H1 (cell line): Measurements from ENCODE around the gene TMPRSS3. TPM values are rescaled to one million over a fixed set of nuclear protein-coding genes. Genes with fewer than 3 reads are reported as not detected.

Experiments
- CTCF ChIA-PET: fragments of 300-600 bp; sonication (Branson Sonifier 250); formaldehyde crosslinking; loops from one replicate; lab custom pipeline; 2021; ENCODE audit not compliant: partially characterized antibody; lab: Charles Lee
- POLR2A ChIA-PET: fragments of 300-600 bp; sonication (Branson Sonifier 250); formaldehyde crosslinking; loops from one replicate; lab custom pipeline; 2021; ENCODE audit warnings: inconsistent platforms; ENCODE audit not compliant: partially characterized antibody; lab: Charles Lee
- DNase-seq, 2 experiments: peaks; one replicate each; pipeline versions ENCODE4 v3.0.0 to v3.0.0-alpha.2; 2010 to 2022; ENCODE audit warnings: low spot score in 2 of 2, low read depth in 1 of 2, mixed read lengths in 1 of 2
- FAIRE-seq: peaks from 2 replicates; lab custom pipeline; 2011; peaks lifted over from hg19 to GRCh38; lab: Jason Lieb, UNC
- H2AFZ ChIP-seq: 2 replicates; pipeline ENCODE4 v1.8.1; 2012; ENCODE audit warnings: low read length, inconsistent platforms
- H2AK5ac ChIP-seq: 2 replicates; pipeline ENCODE4 v1.6.1; 2013; ENCODE audit warnings: low read depth, low read length
- H2BK120ac ChIP-seq: replicated peaks from 2 replicates; pipeline ENCODE3; 2013; ENCODE audit warnings: low read depth, low read length, inconsistent platforms
- H2BK12ac ChIP-seq: 2 replicates; pipeline ENCODE4 v1.6.1; 2013; ENCODE audit warnings: low read depth, low read length
- H2BK15ac ChIP-seq: 2 replicates; pipeline ENCODE4 v1.6.1; 2013; ENCODE audit warnings: low read length
- H2BK20ac ChIP-seq: 2 replicates; pipeline ENCODE4 v1.6.1; 2013; ENCODE audit warnings: low read length
- H2BK5ac ChIP-seq: 2 replicates; pipeline ENCODE4 v1.6.1; 2013; ENCODE audit warnings: low read depth, low read length
- H3K14ac ChIP-seq: 2 replicates; pipeline ENCODE4 v1.6.1; 2013; ENCODE audit warnings: inconsistent platforms; ENCODE audit not compliant: insufficient read length
- H3K18ac ChIP-seq: 2 replicates; pipeline ENCODE4 v1.6.1; 2013; ENCODE audit warnings: low read length; ENCODE audit errors: extremely low read depth
- H3K23ac ChIP-seq: 2 replicates; pipeline ENCODE4 v1.6.1; 2013; ENCODE audit warnings: inconsistent platforms; ENCODE audit not compliant: insufficient read length
- H3K23me2 ChIP-seq: 2 replicates; pipeline ENCODE4 v1.6.1; 2013; ENCODE audit warnings: low read depth, low read length
- H3K27ac ChIP-seq: 2 replicates; pipeline ENCODE4 v1.6.1; 2011; ENCODE audit warnings: low read depth, low read length, inconsistent platforms
- H3K27me3 ChIP-seq, 4 experiments: replicated peaks in 1 of 4; 1 replicate in 1 of 4; 2 replicates in 3 of 4; pipeline versions ENCODE4 v1.6.1 to v1.8.1; 2011 to 2013; ENCODE audit warnings: low read length in 3 of 4, mild to moderate bottlenecking in 3 of 4, inconsistent platforms in 2 of 4, mixed read lengths in 2 of 4, moderate library complexity in 1 of 4; ENCODE audit not compliant: control insufficient read depth in 3 of 4, insufficient read depth in 3 of 4; ENCODE audit errors: extremely low read depth in 1 of 4
- H3K36me3 ChIP-seq, 4 experiments: 2 replicates each; pipeline versions ENCODE4 v1.6.1 to v1.8.1; 2011 to 2013; ENCODE audit warnings: mild to moderate bottlenecking in 4 of 4, low read length in 3 of 4, moderate library complexity in 2 of 4, control low read depth in 1 of 4, inconsistent platforms in 1 of 4; ENCODE audit not compliant: insufficient read depth in 4 of 4, control insufficient read depth in 2 of 4
- H3K4ac ChIP-seq: replicated peaks from 2 replicates; pipeline ENCODE3; 2013; ENCODE audit warnings: low read length, low read depth, mixed read lengths, inconsistent platforms; ENCODE audit not compliant: insufficient read length
- H3K4me1 ChIP-seq, 4 experiments: replicated peaks in 1 of 4; 1 replicate in 1 of 4; 2 replicates in 3 of 4; pipeline versions ENCODE4 v1.6.1 to v1.8.1; 2011 to 2013; ENCODE audit warnings: low read length in 3 of 4, inconsistent platforms in 2 of 4, mixed read lengths in 1 of 4; ENCODE audit not compliant: insufficient read depth in 4 of 4, control insufficient read depth in 3 of 4
- H3K4me2 ChIP-seq, 2 experiments: 2 replicates each; pipeline versions ENCODE4 v1.6.1 to v1.8.1; 2011 to 2013; ENCODE audit warnings: low read depth in 2 of 2, low read length in 2 of 2, control low read depth in 1 of 2, inconsistent platforms in 1 of 2, mild to moderate bottlenecking in 1 of 2; ENCODE audit not compliant: insufficient read depth in 1 of 2
- H3K4me3 ChIP-seq, 4 experiments: fragments of 200-600, 300-600 bp in 1 of 4; sonication (generic), shearing (Covaris generic), sonication (Bioruptor Twin) in 1 of 4; 2 replicates each; pipeline versions ENCODE4 v1.5.1 to v1.8.1; 2011 to 2016; ENCODE audit warnings: low read length in 4 of 4, low read depth in 3 of 4, control low read depth in 2 of 4, inconsistent platforms in 2 of 4, mild to moderate bottlenecking in 2 of 4, mixed read lengths in 1 of 4, moderate library complexity in 1 of 4; ENCODE audit not compliant: insufficient read depth in 2 of 4; ENCODE audit errors: extremely low read depth in 1 of 4
- H3K56ac ChIP-seq: replicated peaks from 2 replicates; pipeline ENCODE3; 2013; ENCODE audit warnings: low read depth, mild to moderate bottlenecking, mixed read lengths, low read length, inconsistent platforms; ENCODE audit not compliant: insufficient read length
- H3K79me1 ChIP-seq: 2 replicates; pipeline ENCODE4 v1.6.1; 2013; ENCODE audit warnings: low read depth, low read length, control low read depth
- H3K79me2 ChIP-seq, 2 experiments: 2 replicates each; pipeline versions ENCODE4 v1.6.1 to v1.8.1; 2012 to 2013; ENCODE audit warnings: low read length in 2 of 2, mild to moderate bottlenecking in 2 of 2, inconsistent platforms in 1 of 2; ENCODE audit not compliant: insufficient read depth in 2 of 2, control insufficient read depth in 1 of 2
- H3K9ac ChIP-seq, 4 experiments: replicated peaks in 1 of 4; 1 replicate in 1 of 4; 2 replicates in 3 of 4; pipeline versions ENCODE4 v1.6.1 to v1.8.1; 2011 to 2013; ENCODE audit warnings: low read depth in 3 of 4, low read length in 3 of 4, control low read depth in 2 of 4, mild to moderate bottlenecking in 2 of 4, moderate library complexity in 2 of 4, inconsistent platforms in 1 of 4; ENCODE audit errors: extremely low read depth in 1 of 4
- H3K9me3 ChIP-seq, 2 experiments: 2 replicates each; pipeline versions ENCODE4 v1.6.1 to v1.8.1; 2012 to 2013; ENCODE audit warnings: mild to moderate bottlenecking in 2 of 2, moderate library complexity in 2 of 2, control low read depth in 1 of 2, inconsistent platforms in 1 of 2, low read depth in 1 of 2, low read length in 1 of 2, mixed read lengths in 1 of 2; ENCODE audit not compliant: insufficient read depth in 2 of 2
- H4K20me1 ChIP-seq, 2 experiments: replicated peaks in 1 of 2; 2 replicates each; pipeline versions ENCODE3 to v1.8.1; 2011 to 2013; ENCODE audit warnings: inconsistent platforms in 2 of 2, low read length in 2 of 2, mild to moderate bottlenecking in 1 of 2; ENCODE audit not compliant: insufficient read depth in 2 of 2, control insufficient read depth in 1 of 2
- H4K5ac ChIP-seq: 2 replicates; pipeline ENCODE4 v1.6.1; 2013; ENCODE audit warnings: low read length, low read depth, mixed read lengths, inconsistent platforms; ENCODE audit not compliant: insufficient read length
- H4K8ac ChIP-seq: 2 replicates; pipeline ENCODE4 v1.8.0; 2013; ENCODE audit warnings: mild to moderate bottlenecking, moderate library complexity, low read length, inconsistent platforms; ENCODE audit not compliant: insufficient read depth; ENCODE audit errors: extremely low read depth
- H4K91ac ChIP-seq: replicated peaks from 2 replicates; pipeline ENCODE3; 2013; ENCODE audit warnings: low read length, mixed read lengths, inconsistent platforms; ENCODE audit not compliant: insufficient read length
- BCL11A ChIP-seq, 2 experiments: IDR thresholded peaks; one replicate each; pipeline ENCODE4 v1.6.1; 2011; ENCODE audit warnings: low read depth in 2 of 2, low read length in 2 of 2, mild to moderate bottlenecking in 2 of 2
- CHD1 ChIP-seq: IDR thresholded peaks from 2 replicates; pipeline ENCODE4 v1.6.1; 2012; ENCODE audit warnings: low read depth, low read length, improper control_type of control experiment
- EZH2 ChIP-seq: fragments of 200-600 bp; sonication (generic); IDR thresholded peaks from 2 replicates; pipeline ENCODE4 v1.7.1; 2012; ENCODE audit warnings: low read depth, mild to moderate bottlenecking, moderate library complexity, low read length, inconsistent platforms; ENCODE audit not compliant: severe bottlenecking
- PHF8 ChIP-seq: fragments of 200-600 bp; sonication (generic); conservative IDR thresholded peaks from 2 replicates; pipeline ENCODE4 v1.7.1; 2012; ENCODE audit warnings: low read depth, mild to moderate bottlenecking, inconsistent platforms, low read length, moderate library complexity
- RBBP5 ChIP-seq: IDR thresholded peaks from 2 replicates; pipeline ENCODE4 v1.7.1; 2012; ENCODE audit warnings: low read depth, mild to moderate bottlenecking, inconsistent platforms, low read length, moderate library complexity, borderline replicate concordance
- SUZ12 ChIP-seq: fragments of 200-600 bp; sonication (generic); IDR thresholded peaks from 2 replicates; pipeline ENCODE4 v1.6.1; 2012; ENCODE audit warnings: mild to moderate bottlenecking, inconsistent platforms, low read length, moderate library complexity, mixed read lengths
- TAF1 ChIP-seq: IDR thresholded peaks from 2 replicates; pipeline ENCODE4 v1.6.1; 2011; ENCODE audit warnings: mild to moderate bottlenecking, low read depth, low read length
- TAF7 ChIP-seq: optimal IDR thresholded peaks from 2 replicates; pipeline ENCODE3; 2011; ENCODE audit warnings: low read depth, mild to moderate bottlenecking, inconsistent platforms, low read length, moderate library complexity, borderline replicate concordance
- TCF12 ChIP-seq: IDR thresholded peaks from 2 replicates; pipeline ENCODE4 v1.6.1; 2011; ENCODE audit warnings: low read depth, mild to moderate bottlenecking, low read length
- WGBS, 2 experiments: shearing (Covaris generic) in 1 of 2; methylation state at CpG; one replicate each; pipeline versions ENCODE4 v1.1.6 to v1.1.7; 2013 to 2015; ENCODE audit warnings: low lambda C conversion rate in 2 of 2, mixed read lengths in 2 of 2, inconsistent platforms in 1 of 2, low coverage in 1 of 2, missing lambda C conversion rate in 1 of 2; ENCODE audit not compliant: insufficient replicate concordance in 2 of 2, insufficient coverage in 1 of 2, insufficient read length in 1 of 2; ENCODE audit errors: extremely low coverage in 1 of 2, missing lambda C conversion rate in 1 of 2; 5-methylcytosine and 5-hydroxymethylcytosine counted together
- polyA plus RNA-seq, 7 experiments: library from polyadenylated mRNA; depleted of rRNA in 3 of 7; stranded (reverse) in 5 of 7; unstranded in 2 of 7; fragments of >200 nt in 5 of 7; fragments of 200-250 nt in 2 of 7; gene quantifications; 1 replicate in 5 of 7; 2 replicates in 1 of 7; 4 replicates in 1 of 7; pipeline versions ENCODE4 v1.2.1 to v1.2.3, GENCODE V29; 2011 to 2013; ENCODE audit warnings: missing spikeins in 2 of 7, mixed read lengths in 2 of 7
- total RNA-seq: library from RNA; stranded (reverse); fragmentation: NEBNext Ultra II Directional; extraction: Animal tissue kit (Norgen Biotek cat#: 25700); gene quantifications from 2 replicates; pipeline ENCODE4 v1.2.1, GENCODE V29; 2021
- TF ChIP-seq, protein P1 (sequence below): IDR thresholded peaks from 2 replicates; pipeline ENCODE4 v1.6.1; 2011; ENCODE audit warnings: low read length, improper control_type of control experiment

The TMPRSS3 gene
- total and polyA plus RNA-seq, 2 of the 8 experiments (the other 6 are each of a cell fraction or from before 2014, with no cell fraction given): 0.38 TPM; not detected in 1

DNA sequence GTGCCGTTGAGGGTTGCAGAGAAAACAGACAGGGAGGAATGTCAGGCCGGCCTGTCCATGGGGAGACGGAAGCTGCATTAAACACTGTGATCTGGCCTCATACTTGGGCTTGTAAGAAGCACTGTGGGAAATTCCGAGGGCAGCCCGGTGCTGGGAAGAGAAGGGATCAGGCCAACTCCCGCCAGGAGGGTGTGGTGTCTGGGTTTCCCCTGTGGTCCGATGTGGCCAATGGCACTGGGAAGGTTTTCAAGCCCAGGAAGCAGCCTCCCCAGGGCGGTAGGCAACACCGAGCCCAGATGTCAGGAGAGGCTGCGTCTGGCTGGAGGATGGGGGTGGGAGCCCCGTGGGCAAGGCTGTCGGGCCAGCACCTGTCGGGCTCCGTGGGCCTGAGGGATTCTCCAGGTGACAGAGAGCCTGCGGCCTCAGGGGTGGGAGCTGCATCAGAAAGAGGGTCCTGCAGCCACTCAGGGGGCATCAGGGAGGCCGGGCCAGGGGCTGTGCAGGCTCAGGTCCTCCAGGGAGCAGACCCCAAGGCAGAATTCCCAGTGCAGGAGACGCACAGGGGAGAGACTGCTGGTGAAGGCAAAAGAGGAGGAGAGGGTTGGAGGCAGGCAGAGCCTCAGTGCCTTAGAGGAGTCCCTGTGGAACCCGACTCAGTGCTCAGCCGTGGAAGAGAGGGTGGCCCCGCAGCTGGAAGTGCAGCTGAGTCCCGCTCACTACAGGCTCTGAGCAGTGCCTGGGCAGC is 16.2 kb upstream of the TMPRSS3 start:
- no peak overlapping the region for H3K4me2 ChIP-seq
- ChIA-PET CTCF (interaction anchor here (0.8 to 4.2 kb wide), 25 partner anchors 9 to 178 kb away, joined by 3 to 19 read pairs (median 4); no protein-coding TSS in a partner anchor), POLR2A (interaction anchor here (1.1 kb wide), 1 partner anchor 20 kb away, joined by 3 read pairs; no protein-coding TSS in a partner anchor)
- no peak overlapping the region for H2BK20ac ChIP-seq
- H3K27me3 ChIP-seq: no peaks in the 10 kb centered on the region
- H4K91ac ChIP-seq: peak overlapping the region; percentile 42
- no peak overlapping the region for H2BK12ac ChIP-seq
- H4K20me1 ChIP-seq: peaks cover 0 to 3% of the 10 kb centered on the region in 2 experiments
- H3K18ac ChIP-seq: no peak overlapping the region
- 91% methylated on average over 21 of the region's 21 CpGs; no CpG with 5 or more reads in 1 of the 2 experiments for WGBS, 2 experiments
- H2BK15ac ChIP-seq: no peak overlapping the region
- H2BK5ac ChIP-seq: no peak overlapping the region
- H3K79me2 ChIP-seq: no peaks in the 10 kb centered on the region
- H4K5ac ChIP-seq: no peak overlapping the region
- no peak overlapping the region for H3K27ac ChIP-seq
- H2AFZ ChIP-seq: no peak overlapping the region
- H3K14ac ChIP-seq: no peak overlapping the region
- no peak for FAIRE-seq
- H3K23ac ChIP-seq: no peak overlapping the region
- no peak for DNase-seq
- H3K9me3 ChIP-seq: no peaks in the 10 kb centered on the region
- no peak overlapping the region for H2AK5ac ChIP-seq
- H3K4ac ChIP-seq: no peak overlapping the region
- H3K23me2 ChIP-seq: peaks cover 6% of the 10 kb centered on the region
- no peak for TF ChIP-seq EZH2
- TF ChIP-seq TAF1: no peak
- no peak for TF ChIP-seq SUZ12
- no peak for TF ChIP-seq BCL11A (IDR thresholded peaks at IDR 0.05; ENCODE audit: low read depth in 2 of 2, low read length in 2 of 2)
- no peak for TF ChIP-seq RBBP5
- no peak for TF ChIP-seq TCF12
- TF ChIP-seq CHD1: no peak
- TF ChIP-seq, protein P1, sequence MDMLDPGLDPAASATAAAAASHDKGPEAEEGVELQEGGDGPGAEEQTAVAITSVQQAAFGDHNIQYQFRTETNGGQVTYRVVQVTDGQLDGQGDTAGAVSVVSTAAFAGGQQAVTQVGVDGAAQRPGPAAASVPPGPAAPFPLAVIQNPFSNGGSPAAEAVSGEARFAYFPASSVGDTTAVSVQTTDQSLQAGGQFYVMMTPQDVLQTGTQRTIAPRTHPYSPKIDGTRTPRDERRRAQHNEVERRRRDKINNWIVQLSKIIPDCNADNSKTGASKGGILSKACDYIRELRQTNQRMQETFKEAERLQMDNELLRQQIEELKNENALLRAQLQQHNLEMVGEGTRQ: no peak
- no peak for TF ChIP-seq PHF8
- no peak for TF ChIP-seq TAF7
- H3K4me1 ChIP-seq: peaks cover 0 to 3% (median 1%) of the 10 kb centered on the region in 4 experiments; a peak in 4 of 7 replicates
- H4K8ac ChIP-seq: no peak overlapping the region
- H2BK120ac ChIP-seq: no peak overlapping the region
- no peaks in the 10 kb centered on the region for H3K36me3 ChIP-seq
- no peak overlapping the region for H3K9ac ChIP-seq
- H3K4me3 ChIP-seq: no peak overlapping the region
- H3K56ac ChIP-seq: no peak overlapping the region
- no peaks in the 10 kb centered on the region for H3K79me1 ChIP-seq
